Aortic smooth muscle cell (primary cell): ENCODE measurements around the gene CCDC74B. TPM values are rescaled to one million over a fixed set of nuclear protein-coding genes. Genes with fewer than 3 reads are reported as not detected.

ENCODE experiments used
- total RNA-seq: library from RNA; depleted of rRNA; stranded (reverse); fragments of >200 nt; gene quantifications from 2 replicates; pipeline ENCODE4 v1.2.3, GENCODE V29; 2014

Gene CCDC74B
- 6.8 and 7.1 TPM in 2 replicates for total RNA-seq

GRCh38 chr2:130145006-130145414 lies at the start of gene CCDC74B:
CCDC74B (minus strand) TSS chr2:130145112; CDS start chr2:130144996, 116 bp downstream.

GRCh38 chr2:130181880-130182682 lies 37.2 kb upstream of the CCDC74B start, which contains the start of gene MZT2B:
MZT2B (plus strand) TSS chr2:130182262; CDS start chr2:130182283, 21 bp downstream.

GRCh38 chr2:130181325-130181879 lies 36.5 kb upstream of the CCDC74B start, which contains the start of gene SMPD4:
SMPD4 (minus strand) TSS chr2:130181602; CDS start chr2:130176592, 5,010 bp downstream.

GRCh38 chr2:130129120-130129829 lies 15.6 kb downstream of the CCDC74B start, which contains the start of gene POTEF:
POTEF (minus strand) TSS chr2:130129222; CDS start chr2:130120515, 8,707 bp downstream.

Other genes starting within 250 kb of the CCDC74B start
- gene RAB6C, start 165.4 kb downstream of the CCDC74B start, total RNA-seq: under 0.01 TPM in 1 of 2 replicates, not detected in the other
- not detected in 2 replicates for gene POTEF, start 15.9 kb downstream of the CCDC74B start, total RNA-seq
- gene SMPD4, start 36.5 kb upstream of the CCDC74B start, total RNA-seq: 9.8 and 13.1 TPM in 2 replicates
- 187 and 204 TPM in 2 replicates for gene MZT2B, start 37.1 kb upstream of the CCDC74B start, total RNA-seq
- not detected in 2 replicates for gene TUBA3E, start 53.3 kb upstream of the CCDC74B start, total RNA-seq
- gene IMP4, start 197.8 kb upstream of the CCDC74B start, total RNA-seq: 58.9 and 89.7 TPM in 2 replicates
- 14.7 and 14.9 TPM in 2 replicates for gene PTPN18, start 210.9 kb upstream of the CCDC74B start, total RNA-seq